A549 (cell line): ENCODE data around the gene BCORL1. TPM values are rescaled to one million over a fixed set of nuclear protein-coding genes. Genes with fewer than 3 reads are reported as not detected.

Experiments
- ATAC-seq, 2 experiments: fragments of 200-7000 bp in 1 of 2; fragments of >200 bp in 1 of 2; cut with Nextera tagmentation in 1 of 2; cut with Tn5 transposase in 1 of 2; 3 replicates each; pipeline versions ENCODE4 v1.8.0 to v1.9.1; 2018 to 2020; ENCODE audit warnings: mild to moderate bottlenecking in 1 of 2, moderate library complexity in 1 of 2
- CTCF ChIA-PET: fragments of 300-600 bp; sonication (Branson Sonifier 250); formaldehyde crosslinking; extraction: SDS; loops from one replicate; lab custom pipeline; 2021; ENCODE audit warnings: antibody characterized with exemption, inconsistent platforms; lab: Yijun Ruan, JAX
- POLR2A ChIA-PET: fragments of 350-600 bp; formaldehyde crosslinking; extraction: SDS; loops from one replicate; lab custom pipeline; 2021; ENCODE audit warnings: antibody characterized with exemption, inconsistent platforms; lab: Yijun Ruan, JAX
- DNase-seq, 2 experiments: peaks; one replicate each; pipeline versions ENCODE4 v3.0.0 to v3.0.0-alpha.2; 2011 to 2016; ENCODE audit warnings: low read depth in 1 of 2, low spot score in 1 of 2
- FAIRE-seq: peaks from 2 replicates; lab custom pipeline; 2011; peaks lifted over from hg19 to GRCh38; lab: Jason Lieb, UNC
- H3K27ac ChIP-seq, 2 experiments: fragments of >200 bp; sonication (Bioruptor Twin); formaldehyde crosslinking; 3 replicates each; pipeline ENCODE4 v1.5.1; 2016 to 2017
- H3K4me1 ChIP-seq: fragments of >200 bp; sonication (Bioruptor Twin); formaldehyde crosslinking; 3 replicates; pipeline ENCODE4 v1.6.1; 2016
- H3K4me2 ChIP-seq: fragments of >200 bp; sonication (Bioruptor Twin); formaldehyde crosslinking; 3 replicates; pipeline ENCODE4 v1.6.1; 2016
- H3K4me3 ChIP-seq: fragments of >200 bp; sonication (Bioruptor Twin); formaldehyde crosslinking; 3 replicates; pipeline ENCODE4 v1.5.1; 2016
- H3K9me3 ChIP-seq: fragments of >200 bp; sonication (Bioruptor Twin); formaldehyde crosslinking; 3 replicates; pipeline ENCODE4 v1.6.1; 2016
- BCL3 ChIP-seq: fragments of >200 bp; sonication (Bioruptor Twin); formaldehyde crosslinking; IDR thresholded peaks from 3 replicates; pipeline ENCODE4 v1.6.1; 2016
- CBX2 ChIP-seq: fragments of 200-600 bp; sonication (generic); IDR thresholded peaks from 2 replicates; pipeline ENCODE4 v1.6.1; 2016; ENCODE audit warnings: low read depth, mild to moderate bottlenecking, borderline replicate concordance
- CHD2 ChIP-seq: fragments of 150-350 bp; IDR thresholded peaks from 2 replicates; pipeline ENCODE4 v1.6.1; 2014; ENCODE audit warnings: low read length; ENCODE audit not compliant: partially characterized antibody
- CHD4 ChIP-seq: fragments of 200-600 bp; sonication (generic); IDR thresholded peaks from 2 replicates; pipeline ENCODE4 v1.6.1; 2016; ENCODE audit warnings: antibody characterized with exemption, mild to moderate bottlenecking, borderline replicate concordance
- EHF ChIP-seq: fragments of 250-450 bp; sonication (Bioruptor Pico); IDR thresholded peaks from 2 replicates; pipeline ENCODE4 v1.5.0; 2020; ENCODE audit warnings: mild to moderate bottlenecking
- EP300 ChIP-seq, 2 experiments: fragments of >200 bp; sonication (Bioruptor Twin); formaldehyde crosslinking; IDR thresholded peaks; 2 replicates in 1 of 2; 3 replicates in 1 of 2; pipeline ENCODE4 v1.6.1; 2016 to 2017
- FOSB ChIP-seq: fragments of 250-450 bp; sonication (Bioruptor Pico); IDR thresholded peaks from 2 replicates; pipeline ENCODE4 v1.5.0; 2020; ENCODE audit warnings: mild to moderate bottlenecking, moderate library complexity
- FOXS1 ChIP-seq: fragments of 250-450 bp; sonication (Bioruptor Pico); IDR thresholded peaks from 2 replicates; pipeline ENCODE4 v1.5.0; 2020; ENCODE audit warnings: mild to moderate bottlenecking, moderate library complexity
- GATA3 ChIP-seq: IDR thresholded peaks from 2 replicates; pipeline ENCODE4 v1.6.1; 2012; ENCODE audit warnings: borderline replicate concordance
- HDAC2 ChIP-seq: fragments of 200-600 bp; sonication (generic); IDR thresholded peaks from 2 replicates; pipeline ENCODE4 v1.6.1; 2016
- HOXB13 ChIP-seq: fragments of 250-450 bp; sonication (Bioruptor Pico); IDR thresholded peaks from 2 replicates; pipeline ENCODE4 v1.5.0; 2020; ENCODE audit warnings: low read depth, mild to moderate bottlenecking, moderate library complexity
- HOXB5 ChIP-seq: fragments of 250-450 bp; sonication (Bioruptor Pico); IDR thresholded peaks from 2 replicates; pipeline ENCODE4 v1.5.0; 2020; ENCODE audit warnings: mild to moderate bottlenecking, moderate library complexity
- JUN ChIP-seq, 2 experiments: fragments of >200 bp; sonication (Bioruptor Twin); formaldehyde crosslinking; IDR thresholded peaks; 2 replicates in 1 of 2; 3 replicates in 1 of 2; pipeline ENCODE4 v1.6.1; 2016 to 2017
- JUNB ChIP-seq: fragments of >200 bp; sonication (Bioruptor Twin); formaldehyde crosslinking; IDR thresholded peaks from 2 replicates; pipeline ENCODE4 v1.6.1; 2016
- KDM1A ChIP-seq: fragments of 200-600 bp; sonication (generic); IDR thresholded peaks from 2 replicates; pipeline ENCODE4 v1.6.1; 2016; ENCODE audit warnings: low read depth, mild to moderate bottlenecking
- KDM5A ChIP-seq: fragments of 200-600 bp; sonication (generic); IDR thresholded peaks from 2 replicates; pipeline ENCODE4 v1.6.1; 2016; ENCODE audit warnings: antibody characterized with exemption, mild to moderate bottlenecking
- MAFK ChIP-seq: fragments of 450-650 bp; IDR thresholded peaks from 2 replicates; pipeline ENCODE4 v1.6.1; 2014; ENCODE audit not compliant: partially characterized antibody
- MAX ChIP-seq: IDR thresholded peaks from 2 replicates; pipeline ENCODE4 v1.6.1; 2012
- NFE2L2 ChIP-seq: fragments of 150-350 bp; conservative IDR thresholded peaks from 2 replicates; pipeline ENCODE4 v1.6.1; 2014; ENCODE audit warnings: low read length
- PBX3 ChIP-seq: IDR thresholded peaks from 2 replicates; pipeline ENCODE4 v1.6.1; 2012
- PHF8 ChIP-seq: fragments of 200-600 bp; sonication (generic); IDR thresholded peaks from 2 replicates; pipeline ENCODE4 v1.6.1; 2016; ENCODE audit warnings: low read depth, mild to moderate bottlenecking, antibody characterized with exemption, moderate library complexity, borderline replicate concordance
- POLR2A ChIP-seq: IDR thresholded peaks from 2 replicates; pipeline ENCODE4 v1.6.1; 2012; ENCODE audit warnings: mild to moderate bottlenecking, low read length
- POLR2AphosphoS2 ChIP-seq: conservative IDR thresholded peaks from 2 replicates; pipeline ENCODE4 v1.6.1; 2012; ENCODE audit warnings: low read length, improper control_type of control experiment, inconsistent platforms
- RAD21 ChIP-seq, 2 experiments: fragments of >200 bp in 1 of 2; sonication (Bioruptor Twin) in 1 of 2; formaldehyde crosslinking in 1 of 2; IDR thresholded peaks in 1 of 2; conservative IDR thresholded peaks in 1 of 2; 2 replicates in 1 of 2; 3 replicates in 1 of 2; pipeline ENCODE4 v1.6.1; 2012 to 2018; ENCODE audit warnings: inconsistent platforms in 1 of 2
- RARB ChIP-seq: fragments of 250-450 bp; sonication (Bioruptor Pico); IDR thresholded peaks from 2 replicates; pipeline ENCODE4 v1.8.0; 2021; ENCODE audit warnings: mild to moderate bottlenecking, moderate library complexity
- RNF2 ChIP-seq: fragments of 200-600 bp; sonication (generic); IDR thresholded peaks from 2 replicates; pipeline ENCODE4 v1.6.1; 2016; ENCODE audit warnings: low read depth, mild to moderate bottlenecking, antibody characterized with exemption, moderate library complexity, borderline replicate concordance
- TFCP2L1 ChIP-seq: fragments of 250-450 bp; sonication (Bioruptor Pico); IDR thresholded peaks from 2 replicates; pipeline ENCODE4 v1.5.0; 2021; ENCODE audit warnings: mild to moderate bottlenecking
- ZNF302 ChIP-seq: fragments of 250-450 bp; sonication (Bioruptor Pico); IDR thresholded peaks from 2 replicates; pipeline ENCODE4 v1.9.0; 2021; ENCODE audit warnings: inconsistent platforms, mild to moderate bottlenecking, moderate library complexity
- WGBS: methylation state at CpG from one replicate; pipeline ENCODE4 v1.1.6; 2017; ENCODE audit errors: missing lambda C conversion rate; 5-methylcytosine and 5-hydroxymethylcytosine counted together
- polyA plus RNA-seq, 4 experiments: library from polyadenylated mRNA; depleted of rRNA in 3 of 4; stranded (reverse); fragments of >200 nt; fragmentation: RNase III in 1 of 4; extraction: RNeasy Plus Mini Kit Qiagen cat#74134 plus additional on column Dnase treatment in 1 of 4; gene quantifications; 2 replicates in 3 of 4; 3 replicates in 1 of 4; pipeline ENCODE4 v1.2.3, GENCODE V29; 2011 to 2017

The BCORL1 gene
- polyA plus RNA-seq, 2 of the 4 experiments (the other 2 are of a cell fraction): 1.4 to 6.1 TPM

GRCh38 chrX:130020661-130021324 is 38.4 kb downstream of the BCORL1 start:
- ATAC-seq (no peak), FAIRE-seq (no peak), DNase-seq (no peak)
- TF ChIP-seq TFCP2L1: no peak
- no peak for TF ChIP-seq HOXB13 (CRISPR knock-in tag)
- TF ChIP-seq GATA3: no peak
- no peak for TF ChIP-seq PBX3
- no peak for TF ChIP-seq FOSB
- TF ChIP-seq JUNB: no peak
- TF ChIP-seq HOXB5 (CRISPR knock-in tag): no peak
- no peak for TF ChIP-seq POLR2A
- TF ChIP-seq POLR2AphosphoS2: no peak
- no peak for TF ChIP-seq PHF8
- TF ChIP-seq KDM1A: no peak
- no peak for TF ChIP-seq MAFK
- no peak for TF ChIP-seq EP300 (IDR thresholded peaks at IDR 0.05)
- no peak for TF ChIP-seq ZNF302 (CRISPR knock-in tag)
- no peak for TF ChIP-seq RARB (CRISPR knock-in tag)
- Histone ChIP-seq H3K4me2 (no peak overlapping the region), H3K9me3 (no peaks in the 10 kb centered on the region), H3K4me3 (no peak overlapping the region), H3K4me1 (no peaks in the 10 kb centered on the region), H3K27ac (no peak overlapping the region)
- 81% methylated on average over 7 of the region's 15 CpGs for WGBS
- ChIA-PET POLR2A (no interaction called here), CTCF (interaction anchor here (1.4 to 2.3 kb wide), 2 partner anchors 40 to 95 kb away, joined by 4 to 5 read pairs; no protein-coding TSS in a partner anchor)

- WGBS: 59% methylated on average over 9 of the region's 9 CpGs
- H3K4me2 ChIP-seq: no peak overlapping the region
- H3K4me1 ChIP-seq: no peaks in the 10 kb centered on the region
- H3K9me3 ChIP-seq: no peaks in the 10 kb centered on the region
- H3K27ac ChIP-seq: no peak overlapping the region
- no peak for FAIRE-seq
- H3K4me3 ChIP-seq: no peak overlapping the region
- ChIA-PET CTCF (interaction anchor here (0.8 to 7.8 kb wide), 4 partner anchors 9 to 98 kb away, joined by 3 to 56 read pairs (median 4); no protein-coding TSS in a partner anchor), POLR2A (no interaction called here)
- peak; percentile 40 to 56 for DNase-seq
- TF ChIP-seq TFCP2L1: no peak
- no peak for TF ChIP-seq BCL3
- TF ChIP-seq CHD2: no peak
- TF ChIP-seq JUNB: no peak
- TF ChIP-seq NFE2L2: no peak
- TF ChIP-seq EHF (CRISPR knock-in tag): no peak
- TF ChIP-seq RAD21 (conservative IDR thresholded peaks at IDR 0.05 in 1 of 2, IDR thresholded peaks at IDR 0.05 in 1 of 2): no peak
- TF ChIP-seq MAX: no peak
- no peak for TF ChIP-seq HDAC2
- TF ChIP-seq FOXS1: no peak
- no peak for TF ChIP-seq KDM5A
- TF ChIP-seq CHD4: no peak
- no peak for TF ChIP-seq RNF2
- no peak for TF ChIP-seq CBX2
- TF ChIP-seq JUN (IDR thresholded peaks at IDR 0.05): no peak
- no peak for TF ChIP-seq PBX3
- ATAC-seq: peak; percentile 43 to 89; a peak in 5 of 6 replicates
These were observed 41.7 kb downstream of the BCORL1 start for GRCh38 chrX:130024127-130024526.
